ENCODE data around the gene ACTR1B. TPM values are rescaled to one million over a fixed set of nuclear protein-coding genes. Genes with fewer than 3 reads are reported as not detected.
"Not testable (repeated sequence)": the region's sequence is repeated elsewhere in the genome, so short reads cannot be mapped to it uniquely, and the experiment has no call there.

ACTR1B gene
- total RNA-seq, 1 experiment from 2014 or later: 33.8 TPM

DNA sequence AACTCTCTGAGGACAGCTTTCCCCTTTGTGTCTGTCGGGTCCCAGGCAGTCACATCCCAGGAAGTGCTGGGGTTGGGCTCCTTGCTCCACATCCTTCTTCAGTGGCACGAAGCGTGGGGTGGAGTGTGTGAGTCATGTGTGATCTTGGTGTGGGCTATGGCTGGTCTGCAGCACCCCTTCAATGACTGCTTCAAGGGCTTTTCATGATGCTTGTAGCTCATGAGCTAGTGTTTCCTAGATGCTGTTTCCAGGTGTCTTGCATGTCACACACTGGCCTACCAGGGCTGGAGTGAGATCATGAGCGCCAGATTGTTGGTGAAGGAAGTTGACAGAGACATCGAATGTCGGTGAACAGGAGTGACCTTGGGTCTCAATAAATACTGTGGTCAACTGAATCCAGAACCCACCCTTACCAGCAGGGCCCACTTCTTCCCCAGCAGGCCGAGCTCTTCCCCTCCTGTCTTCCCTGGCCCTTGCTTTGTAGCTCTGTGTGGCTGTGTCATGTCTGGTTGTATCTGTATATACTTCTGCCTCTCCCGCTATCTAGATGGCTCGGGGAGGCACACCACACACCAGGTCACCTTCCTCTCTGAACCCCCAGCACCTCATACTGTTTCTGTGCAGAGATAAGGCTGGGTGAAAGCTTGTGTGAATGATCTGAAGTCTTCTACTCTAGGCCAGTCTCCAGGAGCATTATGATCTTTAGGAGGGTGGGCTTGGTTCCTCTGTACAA, 9.5 kb upstream of the ACTR1B start:
- H4K91ac ChIP-seq (ENCODE audit: insufficient read length, low read depth, low read length): no peak overlapping the region
- no peak overlapping the region for H2BK12ac ChIP-seq (ENCODE audit: insufficient read length, low read depth, low read length)
- Mint-ChIP-seq H3K4me3 (no peak overlapping the region), H3K27ac (peak overlapping the region in 1 of 3 experiments; percentile 20; a peak in 2 of 7 replicates), H3K4me1 (peaks cover 6 to 10% of the 10 kb centered on the region in 2 experiments), H3K9me3 (peaks cover 5 to 12% of the 10 kb centered on the region in 2 experiments; a peak in 2 of 5 replicates), H3K27me3 (ENCODE audit: low read depth) (no peaks in the 10 kb centered on the region), H3K36me3 (ENCODE audit: insufficient read depth in 1 of 3, low read depth in 3 of 3) (peaks cover 0 to 17% (median 2%) of the 10 kb centered on the region in 3 experiments; a peak in 2 of 7 replicates)
- peak overlapping the region; percentile 86 for H4K8ac ChIP-seq (replicated peaks; ENCODE audit: insufficient read length, low read depth, low read length)
- no peak overlapping the region for H2AFZ ChIP-seq (ENCODE audit: low read length)
- no peak overlapping the region for H3K9ac ChIP-seq (ENCODE audit: extremely low read depth, insufficient read length, low read length)
- no peak overlapping the region for H2BK120ac ChIP-seq (ENCODE audit: low read depth, low read length, poor library complexity, severe bottlenecking)
- no CpG with 5 or more reads among the region's 9 CpGs for WGBS (ENCODE audit: extremely low coverage, insufficient read length, low lambda C conversion rate)
- no peak overlapping the region for H3K27ac ChIP-seq (ENCODE audit: insufficient read length, low read depth, low read length)
- TF ChIP-seq, protein P1, sequence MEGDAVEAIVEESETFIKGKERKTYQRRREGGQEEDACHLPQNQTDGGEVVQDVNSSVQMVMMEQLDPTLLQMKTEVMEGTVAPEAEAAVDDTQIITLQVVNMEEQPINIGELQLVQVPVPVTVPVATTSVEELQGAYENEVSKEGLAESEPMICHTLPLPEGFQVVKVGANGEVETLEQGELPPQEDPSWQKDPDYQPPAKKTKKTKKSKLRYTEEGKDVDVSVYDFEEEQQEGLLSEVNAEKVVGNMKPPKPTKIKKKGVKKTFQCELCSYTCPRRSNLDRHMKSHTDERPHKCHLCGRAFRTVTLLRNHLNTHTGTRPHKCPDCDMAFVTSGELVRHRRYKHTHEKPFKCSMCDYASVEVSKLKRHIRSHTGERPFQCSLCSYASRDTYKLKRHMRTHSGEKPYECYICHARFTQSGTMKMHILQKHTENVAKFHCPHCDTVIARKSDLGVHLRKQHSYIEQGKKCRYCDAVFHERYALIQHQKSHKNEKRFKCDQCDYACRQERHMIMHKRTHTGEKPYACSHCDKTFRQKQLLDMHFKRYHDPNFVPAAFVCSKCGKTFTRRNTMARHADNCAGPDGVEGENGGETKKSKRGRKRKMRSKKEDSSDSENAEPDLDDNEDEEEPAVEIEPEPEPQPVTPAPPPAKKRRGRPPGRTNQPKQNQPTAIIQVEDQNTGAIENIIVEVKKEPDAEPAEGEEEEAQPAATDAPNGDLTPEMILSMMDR (conservative IDR thresholded peaks at IDR 0.05): no peak
- H3K4ac ChIP-seq (ENCODE audit: low read depth, low read length): no peak overlapping the region
- no peak for DNase-seq
- H3T11ph ChIP-seq (ENCODE audit: low read length): no peak overlapping the region
- H3K18ac ChIP-seq (ENCODE audit: insufficient read length, low read depth, low read length): no peak overlapping the region
- H3K23me2 ChIP-seq (ENCODE audit: insufficient read length, low read depth, low read length, poor library complexity, severe bottlenecking): no peaks in the 10 kb centered on the region
- H3K23ac ChIP-seq (ENCODE audit: insufficient read length, low read depth, low read length): no peak overlapping the region
- no peak overlapping the region for H2BK15ac ChIP-seq (ENCODE audit: low read depth, low read length)
- H3K9me3 ChIP-seq (ENCODE audit: control insufficient read depth, low read depth, low read length): no peaks in the 10 kb centered on the region
- H3K4me1 ChIP-seq (ENCODE audit: insufficient read depth, low read length): no peaks in the 10 kb centered on the region
- no peaks in the 10 kb centered on the region for H3K79me2 ChIP-seq (ENCODE audit: insufficient read depth, low read length)
- H3K27me3 ChIP-seq (ENCODE audit: insufficient read depth, low read length): no peaks in the 10 kb centered on the region; the same call in 1 of the 2 replicates
- H2BK5ac ChIP-seq (ENCODE audit: insufficient read length, low read length): no peak overlapping the region
- no peaks in the 10 kb centered on the region for H4K20me1 ChIP-seq (ENCODE audit: control insufficient read depth, insufficient read depth, insufficient read length)
- no peak overlapping the region for H3K14ac ChIP-seq (ENCODE audit: insufficient read depth, low read length)
- no peak overlapping the region for H2AK5ac ChIP-seq (ENCODE audit: insufficient read length, low read length)
- no peaks in the 10 kb centered on the region for H3K79me1 ChIP-seq (ENCODE audit: insufficient read depth, low read depth, low read length, poor library complexity, severe bottlenecking)
- no peak overlapping the region for H4K5ac ChIP-seq (ENCODE audit: insufficient read length, low read depth, low read length)
- no peak overlapping the region for H3K56ac ChIP-seq (ENCODE audit: insufficient read length, low read depth, low read length)
- H3K4me2 ChIP-seq (ENCODE audit: insufficient read depth, insufficient read length, low read length): no peak overlapping the region
- no peak overlapping the region for H2BK20ac ChIP-seq (ENCODE audit: low read depth, low read length, poor library complexity, severe bottlenecking)

DNA sequence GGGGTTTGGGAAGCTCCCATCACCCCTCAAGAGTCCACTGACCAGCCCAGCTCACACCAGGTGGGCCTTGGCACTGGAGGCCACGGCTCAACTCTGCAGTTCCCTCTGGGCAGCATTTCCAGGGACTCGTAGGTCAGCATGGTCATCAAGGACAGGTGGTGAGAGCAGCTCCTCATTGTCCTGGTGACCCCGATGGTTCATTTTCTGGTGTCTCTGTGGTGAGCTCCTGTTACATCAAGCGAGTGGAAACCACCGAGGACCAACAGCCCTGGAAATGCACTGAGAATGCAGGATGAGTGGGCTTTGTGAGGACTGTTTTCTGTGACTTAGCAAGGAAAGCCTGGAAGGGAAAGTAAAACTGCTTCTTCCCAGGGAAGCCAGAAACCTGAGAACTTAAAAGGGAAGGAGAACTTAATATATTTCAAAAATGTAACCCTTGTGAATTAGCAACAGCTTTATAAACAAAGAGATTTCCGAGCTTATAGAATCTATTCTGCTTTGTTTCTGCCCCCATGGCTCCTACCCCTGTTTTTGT, 8.8 kb upstream of the ACTR1B start:
- not testable (repeated sequence) for H3K27me3 Mint-ChIP-seq (ENCODE audit: low read depth); H3T11ph ChIP-seq (ENCODE audit: low read length); H3K23me2 ChIP-seq (ENCODE audit: insufficient read length, low read depth, low read length, poor library complexity, severe bottlenecking); H3K56ac ChIP-seq (ENCODE audit: insufficient read length, low read depth, low read length); H3K4me2 ChIP-seq (ENCODE audit: insufficient read depth, insufficient read length, low read length); H3K4me1 Mint-ChIP-seq; H2BK120ac ChIP-seq (ENCODE audit: low read depth, low read length, poor library complexity, severe bottlenecking); H3K79me1 ChIP-seq (ENCODE audit: insufficient read depth, low read depth, low read length, poor library complexity, severe bottlenecking); DNase-seq; H3K27me3 ChIP-seq (ENCODE audit: insufficient read depth, low read length); H3K9me3 ChIP-seq (ENCODE audit: control insufficient read depth, low read depth, low read length); H3K79me2 ChIP-seq (ENCODE audit: insufficient read depth, low read length); H3K27ac Mint-ChIP-seq; H2BK5ac ChIP-seq (ENCODE audit: insufficient read length, low read length); H3K4me3 Mint-ChIP-seq; H3K14ac ChIP-seq (ENCODE audit: insufficient read depth, low read length); H3K27ac ChIP-seq (ENCODE audit: insufficient read length, low read depth, low read length); H2BK15ac ChIP-seq (ENCODE audit: low read depth, low read length); H2BK20ac ChIP-seq (ENCODE audit: low read depth, low read length, poor library complexity, severe bottlenecking); H4K20me1 ChIP-seq (ENCODE audit: control insufficient read depth, insufficient read depth, insufficient read length); H4K5ac ChIP-seq (ENCODE audit: insufficient read length, low read depth, low read length); H3K9me3 Mint-ChIP-seq; H2AK5ac ChIP-seq (ENCODE audit: insufficient read length, low read length); H3K23ac ChIP-seq (ENCODE audit: insufficient read length, low read depth, low read length); H3K4me1 ChIP-seq (ENCODE audit: insufficient read depth, low read length); H3K18ac ChIP-seq (ENCODE audit: insufficient read length, low read depth, low read length); H2BK12ac ChIP-seq (ENCODE audit: insufficient read length, low read depth, low read length); H4K91ac ChIP-seq (ENCODE audit: insufficient read length, low read depth, low read length); H2AFZ ChIP-seq (ENCODE audit: low read length); H4K8ac ChIP-seq (replicated peaks; ENCODE audit: insufficient read length, low read depth, low read length); H3K9ac ChIP-seq (ENCODE audit: extremely low read depth, insufficient read length, low read length); H3K4ac ChIP-seq (ENCODE audit: low read depth, low read length)
- peaks cover 0 to 12% (median 2%) of the 10 kb centered on the region in 3 experiments; a peak in 3 of 7 replicates for H3K36me3 Mint-ChIP-seq (ENCODE audit: insufficient read depth in 1 of 3, low read depth in 3 of 3)
- WGBS (ENCODE audit: extremely low coverage, insufficient read length, low lambda C conversion rate): no CpG with 5 or more reads among the region's 6 CpGs
